Body of pancreas (tissue), 4 donors: Measurements from ENCODE around the gene SLC45A1.

Source experiments
- POLR2A ChIP-seq, 3 donors: fragments of 450-650 bp; IDR thresholded peaks; one replicate each; pipeline ENCODE4 v1.6.1; 2016; ENCODE audit warnings: antibody characterized with exemption in 3 of 3, mild to moderate bottlenecking in 2 of 3
- TF ChIP-seq, protein P1 (sequence below), 7 experiments: fragments of 450-650 bp in 4 of 7; fragments of 200-600 bp in 3 of 7; sonication (generic) in 3 of 7; IDR thresholded peaks; one replicate each; pipeline ENCODE4 v1.5.1; 2016 to 2019; ENCODE audit warnings: antibody characterized with exemption in 7 of 7

DNA sequence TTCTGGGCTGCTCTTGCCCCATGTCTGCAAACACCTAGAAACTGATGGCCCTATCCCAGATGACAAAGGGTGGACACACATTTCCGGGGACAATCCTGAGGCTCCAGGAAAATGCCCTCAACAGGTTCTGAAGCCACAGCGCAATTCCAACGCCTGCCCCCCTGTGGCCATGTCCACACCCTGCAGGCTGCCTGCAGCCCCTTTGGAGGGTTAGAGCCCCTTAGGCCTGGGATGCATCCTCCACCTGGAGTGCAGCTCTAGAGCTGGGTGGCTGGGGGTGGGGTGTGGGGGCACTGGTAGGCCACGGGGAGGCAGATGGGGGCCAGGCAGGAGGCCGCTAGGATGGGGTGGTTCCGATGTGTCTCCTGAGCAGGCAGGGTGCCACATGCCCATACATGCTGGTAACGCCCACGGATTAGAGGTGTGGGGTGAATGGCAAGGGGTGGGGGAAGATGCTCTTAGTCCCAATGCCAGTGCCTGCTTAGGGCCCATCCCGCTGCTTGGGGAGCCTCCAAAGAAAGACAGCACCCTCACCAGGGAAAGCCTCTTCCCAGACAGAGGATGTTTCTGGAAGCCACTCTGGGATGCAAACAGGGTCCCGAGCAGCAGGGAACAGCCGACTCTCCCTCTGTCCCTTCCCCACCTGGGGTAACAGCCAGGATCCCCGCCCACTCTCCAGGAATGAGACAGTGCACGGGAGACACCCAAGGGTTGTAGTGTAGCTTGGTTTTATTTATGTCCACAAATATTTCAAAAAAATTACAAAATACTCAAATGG lies 34.0 kb downstream of the SLC45A1 start:
- no peak for TF ChIP-seq POLR2A (IDR thresholded peaks at IDR 0.05)
- TF ChIP-seq, protein P1, sequence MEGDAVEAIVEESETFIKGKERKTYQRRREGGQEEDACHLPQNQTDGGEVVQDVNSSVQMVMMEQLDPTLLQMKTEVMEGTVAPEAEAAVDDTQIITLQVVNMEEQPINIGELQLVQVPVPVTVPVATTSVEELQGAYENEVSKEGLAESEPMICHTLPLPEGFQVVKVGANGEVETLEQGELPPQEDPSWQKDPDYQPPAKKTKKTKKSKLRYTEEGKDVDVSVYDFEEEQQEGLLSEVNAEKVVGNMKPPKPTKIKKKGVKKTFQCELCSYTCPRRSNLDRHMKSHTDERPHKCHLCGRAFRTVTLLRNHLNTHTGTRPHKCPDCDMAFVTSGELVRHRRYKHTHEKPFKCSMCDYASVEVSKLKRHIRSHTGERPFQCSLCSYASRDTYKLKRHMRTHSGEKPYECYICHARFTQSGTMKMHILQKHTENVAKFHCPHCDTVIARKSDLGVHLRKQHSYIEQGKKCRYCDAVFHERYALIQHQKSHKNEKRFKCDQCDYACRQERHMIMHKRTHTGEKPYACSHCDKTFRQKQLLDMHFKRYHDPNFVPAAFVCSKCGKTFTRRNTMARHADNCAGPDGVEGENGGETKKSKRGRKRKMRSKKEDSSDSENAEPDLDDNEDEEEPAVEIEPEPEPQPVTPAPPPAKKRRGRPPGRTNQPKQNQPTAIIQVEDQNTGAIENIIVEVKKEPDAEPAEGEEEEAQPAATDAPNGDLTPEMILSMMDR (IDR thresholded peaks at IDR 0.05), result peak; percentile 40 to 53 (median 51)
